HCT116 (cell line): ENCODE results near the gene ZBTB16.

Experiments used
- CBX3 ChIP-seq: IDR thresholded peaks from 2 replicates; pipeline ENCODE4 v1.6.1; 2012; ENCODE audit warnings: low read depth
- CTCF ChIP-seq, 3 experiments: fragments of 200-600 bp in 1 of 3; sonication (generic) in 1 of 3; IDR thresholded peaks in 2 of 3; conservative IDR thresholded peaks in 1 of 3; 2 replicates each; pipeline ENCODE4 v1.5.1; 2012 to 2017; ENCODE audit warnings: low read depth in 2 of 3, low read length in 2 of 3, antibody characterized with exemption in 1 of 3, borderline replicate concordance in 1 of 3, control low read depth in 1 of 3, mild to moderate bottlenecking in 1 of 3, mixed read lengths in 1 of 3, mixed run types in 1 of 3, moderate library complexity in 1 of 3; ENCODE audit not compliant: insufficient read depth in 1 of 3
- JUND ChIP-seq: IDR thresholded peaks from 2 replicates; pipeline ENCODE4 v1.6.1; 2012
- POLR2A ChIP-seq: IDR thresholded peaks from 2 replicates; pipeline ENCODE4 v1.7.0; 2011; ENCODE audit warnings: borderline replicate concordance; ENCODE audit not compliant: insufficient read depth, insufficient read length; ENCODE audit errors: extremely low read depth
- RAD21 ChIP-seq: IDR thresholded peaks from 2 replicates; pipeline ENCODE4 v1.6.1; 2012; ENCODE audit warnings: low read depth, mild to moderate bottlenecking
- REST ChIP-seq: IDR thresholded peaks from 2 replicates; pipeline ENCODE4 v1.6.1; 2012; ENCODE audit warnings: low read depth
- SIN3A ChIP-seq: IDR thresholded peaks from 2 replicates; pipeline ENCODE4 v1.6.1; 2012; ENCODE audit warnings: low read depth

DNA sequence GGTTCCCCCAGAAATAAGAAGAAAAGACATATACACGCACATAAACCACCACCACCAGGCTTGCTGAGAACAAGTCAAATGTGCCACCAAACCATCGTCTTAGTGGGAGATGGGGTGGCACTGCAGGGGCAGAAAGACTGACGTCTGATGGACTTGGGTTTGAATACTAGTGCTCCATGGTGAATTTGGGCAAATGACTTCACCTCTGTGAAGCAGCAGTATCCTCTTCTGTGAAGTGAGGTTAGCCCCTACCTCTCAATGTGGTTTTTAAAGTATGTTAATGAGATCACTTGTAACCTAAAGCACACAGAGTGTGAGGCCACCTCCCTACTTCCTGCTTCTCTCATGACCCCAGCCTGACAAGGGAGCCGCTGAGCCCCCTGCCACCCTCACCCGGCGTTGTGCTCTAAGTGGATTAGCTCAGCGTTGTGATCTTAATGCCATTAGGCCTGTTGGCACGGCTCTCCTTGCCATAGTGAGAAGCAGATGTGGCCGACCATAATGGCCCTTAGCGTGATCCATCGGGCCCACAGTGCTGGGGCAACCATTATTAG is 14.4 kb downstream of the ZBTB16 start:
- TF ChIP-seq CTCF (IDR thresholded peaks at IDR 0.05 in 2 of 3, conservative IDR thresholded peaks at IDR 0.05 in 1 of 3; ENCODE audit: borderline replicate concordance in 1 of 3, insufficient read depth in 1 of 3, low read depth in 2 of 3, low read length in 2 of 3): no peak
- TF ChIP-seq SIN3A: no peak
- TF ChIP-seq POLR2A: no peak
- TF ChIP-seq REST: no peak
- TF ChIP-seq RAD21: no peak
- no peak for TF ChIP-seq CBX3
- TF ChIP-seq JUND: no peak
